GM18507 (cell line): ENCODE data around the gene SIDT1.

Experiments
- DNase-seq: peaks from one replicate; pipeline ENCODE4 v3.0.0; 2011; ENCODE audit warnings: low read depth; ENCODE audit not compliant: insufficient read length; ENCODE audit errors: extremely low spot score
- FAIRE-seq: peaks from 2 replicates; lab custom pipeline; 2011; peaks lifted over from hg19 to GRCh38; lab: Jason Lieb, UNC

The SIDT1 gene

GRCh38 chr3:113537155-113537554 lies 4.8 kb downstream of the SIDT1 start:
- no peak for DNase-seq
- FAIRE-seq, result no peak

GRCh38 chr3:113541519-113541918 lies 9.2 kb downstream of the SIDT1 start:
- FAIRE-seq (no peak), DNase-seq (no peak)

GRCh38 chr3:113545594-113545993 lies 13.2 kb downstream of the SIDT1 start:
- peak; percentile 63 for FAIRE-seq

GRCh38 chr3:113546414-113546893 lies 14.1 kb downstream of the SIDT1 start:
- FAIRE-seq (peak; percentile 91), DNase-seq (no peak)

More at GRCh38 chr3:113545594-113545993, 13.2 kb downstream of the SIDT1 start:
- DNase-seq, result no peak

GRCh38 chr3:113548501-113548900 lies 16.1 kb downstream of the SIDT1 start:
- DNase-seq (no peak), FAIRE-seq (no peak)

GRCh38 chr3:113551820-113552219 lies 19.5 kb downstream of the SIDT1 start:
- FAIRE-seq, result no peak
- no peak for DNase-seq

GRCh38 chr3:113552851-113553250 lies 20.5 kb downstream of the SIDT1 start:
- FAIRE-seq (peak; percentile 48), DNase-seq (no peak)

- DNase-seq (no peak), FAIRE-seq (no peak)
Observed at GRCh38 chr3:113555138-113555537, 22.8 kb downstream of the SIDT1 start.

- DNase-seq, result no peak
- FAIRE-seq, result no peak
Observed at GRCh38 chr3:113556316-113556945, 24.1 kb downstream of the SIDT1 start.

GRCh38 chr3:113556946-113557335 lies 24.6 kb downstream of the SIDT1 start:
- FAIRE-seq (no peak), DNase-seq (no peak)

- FAIRE-seq, result no peak
Observed at GRCh38 chr3:113557374-113557773, 25.0 kb downstream of the SIDT1 start.

GRCh38 chr3:113559009-113559408 lies 26.7 kb downstream of the SIDT1 start:
- DNase-seq (no peak), FAIRE-seq (no peak)

More at GRCh38 chr3:113557374-113557773, 25.0 kb downstream of the SIDT1 start:
- no peak for DNase-seq

GRCh38 chr3:113560271-113560670 lies 27.9 kb downstream of the SIDT1 start:
- DNase-seq (no peak), FAIRE-seq (no peak)

GRCh38 chr3:113560831-113561623 lies 28.7 kb downstream of the SIDT1 start:
- FAIRE-seq, result no peak
- DNase-seq, result no peak

- DNase-seq (no peak), FAIRE-seq (peak; percentile 26)
Observed at GRCh38 chr3:113565555-113565954, 33.2 kb downstream of the SIDT1 start.

- DNase-seq, result no peak
- no peak for FAIRE-seq
Observed at GRCh38 chr3:113570158-113570557, 37.8 kb downstream of the SIDT1 start.

GRCh38 chr3:113571360-113571759 lies 39.0 kb downstream of the SIDT1 start:
- FAIRE-seq, result no peak
- no peak for DNase-seq

GRCh38 chr3:113573728-113574127 lies 41.4 kb downstream of the SIDT1 start:
- FAIRE-seq (no peak), DNase-seq (no peak)

- no peak for FAIRE-seq
Observed at GRCh38 chr3:113574213-113574612, 41.9 kb downstream of the SIDT1 start.

GRCh38 chr3:113575206-113575605 lies 42.9 kb downstream of the SIDT1 start:
- DNase-seq (no peak), FAIRE-seq (no peak)

More at GRCh38 chr3:113574213-113574612, 41.9 kb downstream of the SIDT1 start:
- no peak for DNase-seq

- DNase-seq (no peak), FAIRE-seq (no peak)
Observed at GRCh38 chr3:113585228-113585627, 52.9 kb downstream of the SIDT1 start.
